ENCODE results near the gene CD48. TPM values are rescaled to one million over a fixed set of nuclear protein-coding genes. Genes with fewer than 3 reads are reported as not detected.
"Not testable (repeated sequence)": the region's sequence is repeated elsewhere in the genome, so short reads cannot be mapped to it uniquely, and the experiment has no call there.

Gene CD48
- total and polyA plus RNA-seq, 2 of the 4 experiments (the other 2 are of a cell fraction) = not detected

- H3K9me1 ChIP-seq (ENCODE audit: insufficient read depth, low read length); H2BK120ac ChIP-seq (ENCODE audit: low read depth, low read length); H3K4me3 ChIP-seq (ENCODE audit: insufficient read depth, low read depth, low read length); H3K4ac ChIP-seq (ENCODE audit: low read depth, low read length); H2AK9ac ChIP-seq (replicated peaks; ENCODE audit: low read depth, low read length, poor library complexity); H4K91ac ChIP-seq (ENCODE audit: insufficient read depth, low read depth, low read length); H2BK15ac ChIP-seq (ENCODE audit: low read depth, low read length); H3K9ac ChIP-seq (ENCODE audit: low read depth, low read length); H3K4me2 ChIP-seq (ENCODE audit: low read depth, low read length); H3K14ac ChIP-seq (replicated peaks; ENCODE audit: low read depth, low read length); dilution Hi-C loops (cut with HindIII; ENCODE audit: low sequenced_read_pairs, unreplicated experiment); H3K36me3 ChIP-seq (ENCODE audit: control insufficient read depth, insufficient read depth, low read length); H3K56ac ChIP-seq (ENCODE audit: extremely low read depth, insufficient read depth, low read length); H3K27me3 ChIP-seq (ENCODE audit: control insufficient read depth, insufficient read depth, low read length); H4K20me1 ChIP-seq (ENCODE audit: insufficient read depth, low read length); H3K4me1 ChIP-seq (ENCODE audit: control insufficient read depth, insufficient read depth, low read length); ATAC-seq (ENCODE audit: low read depth); H3K27ac ChIP-seq (ENCODE audit: insufficient read depth, low read length); H2AK5ac ChIP-seq (ENCODE audit: low read depth, low read length); H4K8ac ChIP-seq (ENCODE audit: low read depth in 2 of 2, low read length in 2 of 2); H3K23ac ChIP-seq (ENCODE audit: low read depth, low read length); H4K5ac ChIP-seq (ENCODE audit: low read depth, low read length); DNase-seq; H2BK5ac ChIP-seq (ENCODE audit: low read depth, low read length, poor library complexity, severe bottlenecking); POLR2A ChIA-PET (ENCODE audit: unreplicated experiment); H2AFZ ChIP-seq (replicated peaks; ENCODE audit: low read length, poor library complexity); H3K79me1 ChIP-seq (ENCODE audit: low read depth in 1 of 2, low read length in 2 of 2); in situ Hi-C loops (cut with MboI; ENCODE audit: low sequenced_read_pairs); H2BK20ac ChIP-seq (ENCODE audit: low read depth, low read length); H3K9me3 ChIP-seq (ENCODE audit: control insufficient read depth, insufficient read depth, low read length); intact Hi-C loops (cut with micrococcal nuclease); BruUV-seq (replicated peaks); H3K18ac ChIP-seq (ENCODE audit: low read depth, low read length): not testable (repeated sequence)
- 60% methylated on average over 1 of the region's 5 CpGs; no CpG with 5 or more reads in 1 of the 2 experiments for WGBS, 2 experiments (ENCODE audit: extremely low coverage in 2 of 2, insufficient read length in 1 of 2)
- CTCF ChIA-PET = interaction anchor here (0.7 kb wide), 1 partner anchor 239 kb away, joined by 3 read pairs; no protein-coding TSS in a partner anchor
Measured at GRCh38 chr1:160712525-160713080, 981 bp upstream of the CD48 start.
